Fibroblast of the aortic adventitia (primary cell): ENCODE measurements around the gene GOLM1. TPM values are rescaled to one million over a fixed set of nuclear protein-coding genes. Genes with fewer than 3 reads are reported as not detected.

ENCODE experiments used
- DNase-seq: peaks from one replicate; pipeline ENCODE4 v3.0.0-alpha.2; 2010; ENCODE audit warnings: low read depth
- H3K4me3 ChIP-seq: 2 replicates; pipeline ENCODE4 v1.5.1; 2011; ENCODE audit warnings: low read depth, mild to moderate bottlenecking, control low read depth, low read length, moderate library complexity
- total RNA-seq: library from RNA; depleted of rRNA; stranded (reverse); fragments of >200 nt; gene quantifications from 2 replicates; pipeline ENCODE4 v1.2.3, GENCODE V29; 2012; ENCODE audit warnings: low replicate concordance
- TF ChIP-seq, protein P1 (sequence below): IDR thresholded peaks from 2 replicates; pipeline ENCODE4 v1.5.1; 2011; ENCODE audit warnings: mild to moderate bottlenecking, low read length, control low read depth, inconsistent platforms; ENCODE audit not compliant: insufficient read depth

The GOLM1 gene
- total RNA-seq, 1 donor, result 53.5 TPM

DNA sequence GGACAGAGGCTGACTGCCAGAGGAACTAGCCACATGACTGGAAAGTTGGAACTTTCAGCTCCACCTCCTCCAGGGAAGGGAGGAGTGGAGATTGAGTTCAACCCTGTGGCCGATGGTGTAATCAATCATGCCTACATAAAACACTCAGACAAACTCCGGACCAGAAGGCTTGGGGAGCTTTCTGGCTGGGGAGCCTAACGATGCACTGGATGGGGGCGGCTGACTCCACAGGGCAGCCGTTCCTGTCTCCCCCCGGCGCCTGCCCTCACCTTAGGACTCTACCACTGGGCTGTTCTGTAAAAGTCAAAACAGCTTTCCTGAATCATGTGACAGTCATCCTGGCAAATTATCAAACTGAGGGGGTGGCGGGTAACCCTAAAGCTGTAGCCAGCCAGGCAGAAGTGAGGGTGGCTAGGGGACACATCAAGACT lies 58.0 kb downstream of the GOLM1 start:
- peak; percentile 66 for DNase-seq
- TF ChIP-seq, protein P1, sequence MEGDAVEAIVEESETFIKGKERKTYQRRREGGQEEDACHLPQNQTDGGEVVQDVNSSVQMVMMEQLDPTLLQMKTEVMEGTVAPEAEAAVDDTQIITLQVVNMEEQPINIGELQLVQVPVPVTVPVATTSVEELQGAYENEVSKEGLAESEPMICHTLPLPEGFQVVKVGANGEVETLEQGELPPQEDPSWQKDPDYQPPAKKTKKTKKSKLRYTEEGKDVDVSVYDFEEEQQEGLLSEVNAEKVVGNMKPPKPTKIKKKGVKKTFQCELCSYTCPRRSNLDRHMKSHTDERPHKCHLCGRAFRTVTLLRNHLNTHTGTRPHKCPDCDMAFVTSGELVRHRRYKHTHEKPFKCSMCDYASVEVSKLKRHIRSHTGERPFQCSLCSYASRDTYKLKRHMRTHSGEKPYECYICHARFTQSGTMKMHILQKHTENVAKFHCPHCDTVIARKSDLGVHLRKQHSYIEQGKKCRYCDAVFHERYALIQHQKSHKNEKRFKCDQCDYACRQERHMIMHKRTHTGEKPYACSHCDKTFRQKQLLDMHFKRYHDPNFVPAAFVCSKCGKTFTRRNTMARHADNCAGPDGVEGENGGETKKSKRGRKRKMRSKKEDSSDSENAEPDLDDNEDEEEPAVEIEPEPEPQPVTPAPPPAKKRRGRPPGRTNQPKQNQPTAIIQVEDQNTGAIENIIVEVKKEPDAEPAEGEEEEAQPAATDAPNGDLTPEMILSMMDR, result no peak
- H3K4me3 ChIP-seq, result no peak overlapping the region

DNA sequence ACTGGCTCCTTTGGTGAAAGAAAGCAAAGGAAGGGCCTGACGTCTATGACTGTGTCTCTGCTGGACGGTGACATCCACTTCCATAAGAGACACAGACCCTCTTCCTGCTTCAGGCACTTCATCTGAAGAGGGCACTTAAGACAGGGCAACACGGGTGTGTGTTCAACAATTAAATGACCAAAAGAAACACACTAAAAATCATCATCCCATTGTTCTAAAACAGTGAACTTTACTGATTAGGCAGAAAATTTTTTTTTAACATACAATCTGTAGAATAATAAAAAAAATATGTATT lies 58.5 kb downstream of the GOLM1 start:
- TF ChIP-seq, protein P1, result no peak
- no peak overlapping the region for H3K4me3 ChIP-seq
- DNase-seq, result no peak

DNA sequence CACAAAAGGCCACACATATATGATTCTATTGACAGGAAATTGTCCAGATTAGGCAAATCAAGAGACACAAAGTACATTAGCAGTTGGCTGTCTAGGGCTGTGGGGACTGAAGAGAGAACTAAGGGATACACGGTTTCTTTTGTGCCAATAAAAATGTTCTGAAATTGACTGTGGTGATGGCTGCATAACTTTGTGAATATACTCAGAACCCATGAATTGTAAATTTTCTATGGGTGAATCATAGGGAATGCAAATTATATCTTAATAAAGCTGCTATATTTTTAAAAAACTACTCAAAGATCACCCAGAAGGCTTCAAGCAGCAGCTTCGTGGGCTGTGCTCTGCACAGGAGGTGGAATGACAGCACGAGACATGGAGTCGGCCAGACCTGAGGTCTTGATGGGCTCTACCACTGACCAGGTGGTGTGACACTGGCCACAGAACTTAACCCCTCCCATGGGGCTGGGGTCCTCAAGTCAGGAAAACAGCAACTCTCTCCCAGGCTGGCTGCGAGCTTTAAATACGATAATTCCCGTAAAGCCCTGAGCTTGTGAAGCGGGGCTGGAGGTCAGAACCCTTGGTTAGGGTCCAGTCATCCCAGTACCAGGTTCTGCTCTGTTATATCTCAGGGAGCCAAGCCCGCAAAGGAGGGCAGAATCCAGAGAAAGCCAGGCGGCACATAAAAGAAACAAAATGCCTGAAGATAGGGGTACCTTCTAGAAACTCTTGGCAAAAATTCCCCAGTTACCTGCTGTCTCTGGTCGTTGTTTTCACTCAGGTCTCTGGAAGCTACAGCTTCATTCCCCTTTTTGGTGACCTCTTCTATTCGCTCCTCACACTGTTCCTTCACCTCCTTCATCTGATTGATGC lies 59.1 kb downstream of the GOLM1 start:
- H3K4me3 ChIP-seq, result no peak overlapping the region
- no peak for DNase-seq
- TF ChIP-seq, protein P1, result no peak

DNA sequence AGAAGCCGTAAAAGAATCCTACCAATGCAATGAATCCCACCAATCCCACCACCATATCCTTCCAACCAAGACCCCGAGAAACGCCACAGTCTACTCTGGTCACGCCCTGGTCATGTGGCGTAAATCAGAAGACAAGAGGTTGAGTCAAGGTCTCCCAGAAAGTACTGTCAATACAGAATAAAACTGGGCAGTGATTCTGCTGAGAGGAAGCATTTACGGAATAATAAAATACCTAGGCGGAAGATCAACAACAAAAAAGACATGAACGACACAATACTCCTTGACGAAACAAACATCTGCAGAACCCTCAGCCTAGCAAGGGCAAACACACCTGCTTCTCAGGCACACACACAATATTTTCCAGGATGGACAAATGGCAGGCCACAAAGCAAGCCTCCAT lies 62.8 kb downstream of the GOLM1 start:
- TF ChIP-seq, protein P1, result no peak
- no peak overlapping the region for H3K4me3 ChIP-seq
- no peak for DNase-seq

DNA sequence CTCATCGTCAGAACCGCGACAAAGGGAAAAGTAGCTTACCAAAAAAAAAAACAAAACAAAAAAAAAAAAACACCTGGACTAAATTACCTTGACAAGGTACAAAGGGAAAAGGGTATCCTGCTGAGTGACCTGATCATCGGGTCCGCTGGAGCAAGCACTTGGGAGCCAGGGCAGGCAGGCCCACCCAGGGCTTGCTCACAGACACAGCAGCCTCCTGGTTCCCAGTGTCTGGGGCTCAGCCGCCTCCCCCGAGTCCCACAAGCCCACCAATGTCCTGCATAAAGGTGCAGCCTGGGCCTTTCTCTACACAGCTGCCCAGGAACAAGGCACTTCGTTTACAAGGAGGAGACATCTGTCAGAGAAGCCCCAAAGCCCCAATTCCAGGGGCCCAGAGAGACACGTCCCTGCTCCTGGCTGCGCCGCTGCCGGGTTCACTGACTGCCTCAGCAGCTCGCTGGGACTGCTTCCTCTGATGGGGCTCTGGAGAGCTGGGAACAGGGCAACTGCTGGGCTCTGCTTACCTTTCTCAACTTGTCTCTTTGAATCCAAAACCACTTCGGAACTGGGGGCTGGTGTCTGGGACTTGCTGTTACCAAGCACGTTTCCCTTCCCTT lies 63.4 kb downstream of the GOLM1 start:
- TF ChIP-seq, protein P1, result no peak
- no peak for DNase-seq
- H3K4me3 ChIP-seq, result no peak overlapping the region

DNA sequence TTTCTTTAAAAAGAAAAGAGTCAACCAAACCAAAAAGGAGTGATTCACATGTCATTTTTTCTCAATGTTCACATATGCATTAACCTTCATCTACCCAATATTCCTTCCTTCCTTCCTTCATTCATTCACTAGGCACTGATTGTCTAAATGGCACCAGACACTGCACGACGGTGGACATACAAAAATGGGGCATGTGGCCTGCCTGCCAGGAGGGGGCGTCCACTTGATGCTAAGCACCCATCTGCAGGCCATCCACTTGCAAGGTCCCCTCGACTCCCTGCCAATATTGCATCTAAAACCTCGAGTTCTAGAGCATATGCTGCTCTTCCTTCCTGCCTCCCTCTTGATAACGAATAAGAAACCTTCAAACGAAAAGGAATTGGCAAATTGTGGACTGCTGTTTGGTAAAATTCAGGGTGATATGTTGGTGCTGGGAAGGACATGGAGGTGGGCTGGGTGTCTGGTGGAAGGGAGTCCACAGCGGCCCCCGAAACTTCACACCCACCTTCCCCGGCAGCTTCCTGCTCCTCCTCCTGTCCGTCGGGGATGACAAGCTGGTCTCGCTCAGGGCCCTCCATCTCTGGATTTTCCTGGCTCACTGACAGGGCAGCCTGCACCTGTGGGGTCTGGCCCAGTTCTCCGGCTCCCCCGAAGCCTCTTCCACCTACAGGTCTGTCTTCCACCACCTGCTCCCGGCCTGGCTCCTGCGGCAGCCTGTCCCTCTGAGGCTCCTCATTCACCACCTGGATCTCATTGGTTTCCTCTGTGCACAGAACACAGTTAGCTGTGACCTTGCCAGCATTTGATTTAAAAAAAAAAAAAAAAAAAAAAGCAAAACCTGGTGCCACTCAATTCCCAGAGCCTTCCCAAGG lies 64.3 kb downstream of the GOLM1 start:
- peak; percentile 27 for DNase-seq
- TF ChIP-seq, protein P1, result peak; percentile 57
- no peak overlapping the region for H3K4me3 ChIP-seq
